GM12878 (cell line): ENCODE results near the gene HHAT. TPM values are rescaled to one million over a fixed set of nuclear protein-coding genes. Genes with fewer than 3 reads are reported as not detected.

Experiments
- BHLHE40 ChIP-seq, 2 experiments: fragments of 450-650 bp in 1 of 2; IDR thresholded peaks; 2 replicates each; pipeline ENCODE4 v1.6.1; 2011 to 2017; ENCODE audit warnings: low read depth in 2 of 2, borderline replicate concordance in 1 of 2, improper control_type of control experiment in 1 of 2, low read length in 1 of 2, mild to moderate bottlenecking in 1 of 2
- CBX3 ChIP-seq: fragments of 200-600 bp; sonication (generic); IDR thresholded peaks from 2 replicates; pipeline ENCODE4 v1.6.1; 2016; ENCODE audit warnings: low read depth, borderline replicate concordance
- ETV6 ChIP-seq, 2 experiments: fragments of 450-650 bp in 1 of 2; IDR thresholded peaks in 1 of 2; conservative IDR thresholded peaks in 1 of 2; 2 replicates each; pipeline ENCODE4 v1.6.1; 2014; ENCODE audit warnings: antibody characterized with exemption in 1 of 2, borderline replicate concordance in 1 of 2, low read depth in 1 of 2, mild to moderate bottlenecking in 1 of 2, moderate library complexity in 1 of 2
- MTA3 ChIP-seq: IDR thresholded peaks from 2 replicates; pipeline ENCODE4 v1.6.1; 2012; ENCODE audit warnings: low read length, inconsistent platforms, borderline replicate concordance
- POU2F2 ChIP-seq: IDR thresholded peaks from 3 replicates; pipeline ENCODE4 v1.6.1; 2011; ENCODE audit warnings: low read depth, mild to moderate bottlenecking, low read length, borderline replicate concordance
- RELB ChIP-seq: fragments of 450-650 bp; IDR thresholded peaks from 2 replicates; pipeline ENCODE4 v1.6.1; 2017; ENCODE audit warnings: low read depth, mild to moderate bottlenecking, moderate library complexity
- ZBTB11 ChIP-seq: fragments of 450-650 bp; formaldehyde crosslinking; IDR thresholded peaks from 2 replicates; pipeline ENCODE4 v1.5.0; 2022; ENCODE audit warnings: mild to moderate bottlenecking, missing genetic modification characterization
- polyA plus RNA-seq, 11 experiments: library from polyadenylated mRNA; depleted of rRNA in 4 of 11; unstranded in 6 of 11; stranded (reverse) in 5 of 11; fragments of >200 nt; fragmentation: Nextera tagmentation in 4 of 11; fragmentation: Illumina TruSeq in 1 of 11; extraction: Ambion mirVana in 4 of 11; extraction: Trizol in 1 of 11; gene quantifications; 1 replicate in 1 of 11; 2 replicates in 10 of 11; pipeline versions ENCODE4 v1.2.1 to v1.2.3, GENCODE V29; 2011 to 2016; ENCODE audit warnings: inconsistent platforms in 2 of 11, missing spikeins in 2 of 11, low read depth in 1 of 11
- total RNA-seq, 4 experiments: library from RNA; depleted of rRNA in 3 of 4; stranded (reverse); fragments of >200 nt in 3 of 4; fragmentation: Illumina TruSeq in 1 of 4; extraction: Trizol in 1 of 4; gene quantifications; 2 replicates each; pipeline versions ENCODE4 v1.2.1 to v1.2.3, GENCODE V29; 2013 to 2021

The HHAT gene
- total and polyA plus RNA-seq, 10 of the 15 experiments (the other 5 are each of a cell fraction or from before 2014, with no cell fraction given): 1.2 to 37.6 (median 2.6) TPM

DNA sequence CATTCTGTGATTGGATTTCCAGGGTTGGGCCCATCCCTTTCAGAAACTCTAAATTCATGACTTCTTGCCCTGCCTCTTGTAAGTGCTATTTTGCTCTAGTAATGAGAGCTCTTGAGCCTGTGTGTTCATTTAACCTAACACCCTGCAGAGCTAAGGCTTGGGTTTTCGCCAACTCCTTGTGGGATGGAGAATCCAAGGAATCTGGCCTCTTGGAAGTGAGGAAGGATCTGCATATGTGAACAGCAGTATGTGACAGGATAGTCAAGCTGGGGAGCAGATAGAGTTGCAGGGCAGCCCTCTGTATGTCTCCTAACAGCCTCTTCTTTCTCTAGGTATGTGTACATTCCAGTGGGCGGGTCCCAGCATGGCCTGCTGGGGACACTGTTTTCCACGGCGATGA, 258.9 kb downstream of the HHAT start (continued):
- no peak for TF ChIP-seq ZBTB11
- no peak for TF ChIP-seq BHLHE40 (IDR thresholded peaks at IDR 0.05; ENCODE audit: borderline replicate concordance in 1 of 2, low read depth in 2 of 2, low read length in 1 of 2)
- no peak for TF ChIP-seq RELB
- TF ChIP-seq POU2F2: no peak
- TF ChIP-seq ETV6 (conservative IDR thresholded peaks at IDR 0.05 in 1 of 2, IDR thresholded peaks at IDR 0.05 in 1 of 2; ENCODE audit: borderline replicate concordance in 1 of 2, low read depth in 1 of 2): no peak
- no peak for TF ChIP-seq MTA3
- no peak for TF ChIP-seq CBX3
- TF ChIP-seq, all 136 proteins: peak for 0
